ENCODE results near the gene CADM4.

Gene CADM4

DNA sequence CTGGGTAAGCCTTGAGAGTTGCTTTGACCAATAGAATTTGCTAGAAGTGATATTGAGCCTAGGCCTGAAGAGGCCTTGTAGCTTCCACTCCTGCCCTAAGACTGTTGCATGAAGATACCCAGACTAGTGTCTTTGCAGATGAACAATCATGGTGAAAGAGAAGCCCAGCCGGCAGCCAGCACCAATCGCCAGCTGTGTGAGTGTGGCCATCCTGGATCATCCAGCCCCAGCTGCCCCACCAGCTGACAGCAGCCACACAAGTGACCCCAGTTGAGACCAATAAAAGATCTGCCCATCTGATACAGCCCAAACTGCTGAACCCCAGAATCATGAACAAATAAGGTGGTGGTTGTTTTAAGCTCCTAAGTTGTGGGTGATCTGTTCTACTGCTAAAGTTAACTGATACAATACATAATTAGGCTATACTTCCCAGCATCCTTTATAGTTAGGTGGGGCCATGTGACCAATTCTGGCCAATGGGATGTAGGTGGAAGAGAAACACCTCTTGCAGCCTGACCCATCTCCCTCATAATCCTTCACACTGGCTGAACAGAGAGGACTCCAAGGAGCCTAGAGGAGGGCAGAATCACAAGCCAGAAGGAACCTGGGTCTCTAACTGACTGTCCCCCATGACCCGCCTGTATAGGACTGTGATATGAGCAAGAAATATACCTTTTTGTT, 10.9 kb downstream of the CADM4 start:
- no peaks in the 10 kb centered on the region for H3K9me3 ChIP-seq (ENCODE audit: control insufficient read depth, insufficient read depth, low read length)
- peaks cover 9% of the 10 kb centered on the region for H3K4me1 ChIP-seq (ENCODE audit: control insufficient read depth, low read length)
- H3K36me3 ChIP-seq (ENCODE audit: control insufficient read depth, low read length) = no peaks in the 10 kb centered on the region
- TF ChIP-seq, protein P1, sequence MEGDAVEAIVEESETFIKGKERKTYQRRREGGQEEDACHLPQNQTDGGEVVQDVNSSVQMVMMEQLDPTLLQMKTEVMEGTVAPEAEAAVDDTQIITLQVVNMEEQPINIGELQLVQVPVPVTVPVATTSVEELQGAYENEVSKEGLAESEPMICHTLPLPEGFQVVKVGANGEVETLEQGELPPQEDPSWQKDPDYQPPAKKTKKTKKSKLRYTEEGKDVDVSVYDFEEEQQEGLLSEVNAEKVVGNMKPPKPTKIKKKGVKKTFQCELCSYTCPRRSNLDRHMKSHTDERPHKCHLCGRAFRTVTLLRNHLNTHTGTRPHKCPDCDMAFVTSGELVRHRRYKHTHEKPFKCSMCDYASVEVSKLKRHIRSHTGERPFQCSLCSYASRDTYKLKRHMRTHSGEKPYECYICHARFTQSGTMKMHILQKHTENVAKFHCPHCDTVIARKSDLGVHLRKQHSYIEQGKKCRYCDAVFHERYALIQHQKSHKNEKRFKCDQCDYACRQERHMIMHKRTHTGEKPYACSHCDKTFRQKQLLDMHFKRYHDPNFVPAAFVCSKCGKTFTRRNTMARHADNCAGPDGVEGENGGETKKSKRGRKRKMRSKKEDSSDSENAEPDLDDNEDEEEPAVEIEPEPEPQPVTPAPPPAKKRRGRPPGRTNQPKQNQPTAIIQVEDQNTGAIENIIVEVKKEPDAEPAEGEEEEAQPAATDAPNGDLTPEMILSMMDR (IDR thresholded peaks at IDR 0.05; ENCODE audit: low read depth, low read length, poor library complexity, severe bottlenecking) = no peak
- no peak for TF ChIP-seq EZH2phosphoT487 (IDR thresholded peaks at IDR 0.05; ENCODE audit: borderline replicate concordance, low read length)
- no peaks in the 10 kb centered on the region for H4K20me1 ChIP-seq (ENCODE audit: control insufficient read depth, insufficient read depth, low read depth, low read length)
- no peak overlapping the region for H3K4me3 ChIP-seq (ENCODE audit: low read length)
- no peak overlapping the region for H3K27ac ChIP-seq (ENCODE audit: low read depth, low read length)
- no peaks in the 10 kb centered on the region for H3F3A ChIP-seq (ENCODE audit: control insufficient read depth, insufficient read depth)
- H3K27me3 ChIP-seq (ENCODE audit: control insufficient read depth, low read length) = no peaks in the 10 kb centered on the region
- H3K79me2 ChIP-seq (ENCODE audit: control insufficient read depth, low read length) = no peaks in the 10 kb centered on the region
- no peak overlapping the region for H3K4me2 ChIP-seq (ENCODE audit: low read length)
- H3K9me2 ChIP-seq (replicated peaks; ENCODE audit: control insufficient read depth, low read length) = no peaks in the 10 kb centered on the region

DNA sequence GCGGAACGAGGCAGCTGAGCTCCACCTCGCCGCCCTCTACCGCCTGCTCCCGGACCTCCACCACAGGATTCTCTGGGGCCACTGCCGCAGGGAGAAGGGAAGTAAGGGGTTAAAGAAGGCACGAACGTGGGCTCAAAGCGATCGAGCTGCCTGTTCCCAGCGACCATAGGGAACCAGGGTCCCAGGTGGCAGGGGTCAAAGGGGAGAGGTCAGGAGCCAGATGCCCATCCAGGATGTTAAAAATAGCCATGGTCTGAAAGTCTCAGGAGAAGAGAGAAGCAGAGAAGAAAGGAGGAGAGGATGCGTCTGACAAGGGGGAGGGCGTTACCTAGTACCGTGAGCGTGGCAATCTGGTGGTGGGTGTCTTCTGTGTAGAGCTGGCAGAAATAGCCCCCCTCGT, 12.8 kb downstream of the CADM4 start:
- Histone ChIP-seq H4K20me1 (ENCODE audit: control insufficient read depth, insufficient read depth, low read depth, low read length) (no peaks in the 10 kb centered on the region), H3K9me3 (ENCODE audit: control insufficient read depth, insufficient read depth, low read length) (no peaks in the 10 kb centered on the region), H3K79me2 (ENCODE audit: control insufficient read depth, low read length) (no peaks in the 10 kb centered on the region), H3K4me1 (ENCODE audit: control insufficient read depth, low read length) (peaks cover 9% of the 10 kb centered on the region), H3K4me3 (ENCODE audit: low read length) (no peak overlapping the region), H3F3A (ENCODE audit: control insufficient read depth, insufficient read depth) (0 out of 2 replicates have a peak, but pooled peaks cover under 1% of the 10 kb centered on the region), H3K27me3 (ENCODE audit: control insufficient read depth, low read length) (no peaks in the 10 kb centered on the region), H3K4me2 (ENCODE audit: low read length) (no peak overlapping the region), H3K9me2 (replicated peaks; ENCODE audit: control insufficient read depth, low read length) (no peaks in the 10 kb centered on the region), H3K36me3 (ENCODE audit: control insufficient read depth, low read length) (no peaks in the 10 kb centered on the region), H3K27ac (ENCODE audit: low read depth, low read length) (no peak overlapping the region)
- TF ChIP-seq, protein P1 (IDR thresholded peaks at IDR 0.05; ENCODE audit: low read depth, low read length, poor library complexity, severe bottlenecking) = no peak
- TF ChIP-seq EZH2phosphoT487 (IDR thresholded peaks at IDR 0.05; ENCODE audit: borderline replicate concordance, low read length) = no peak

DNA sequence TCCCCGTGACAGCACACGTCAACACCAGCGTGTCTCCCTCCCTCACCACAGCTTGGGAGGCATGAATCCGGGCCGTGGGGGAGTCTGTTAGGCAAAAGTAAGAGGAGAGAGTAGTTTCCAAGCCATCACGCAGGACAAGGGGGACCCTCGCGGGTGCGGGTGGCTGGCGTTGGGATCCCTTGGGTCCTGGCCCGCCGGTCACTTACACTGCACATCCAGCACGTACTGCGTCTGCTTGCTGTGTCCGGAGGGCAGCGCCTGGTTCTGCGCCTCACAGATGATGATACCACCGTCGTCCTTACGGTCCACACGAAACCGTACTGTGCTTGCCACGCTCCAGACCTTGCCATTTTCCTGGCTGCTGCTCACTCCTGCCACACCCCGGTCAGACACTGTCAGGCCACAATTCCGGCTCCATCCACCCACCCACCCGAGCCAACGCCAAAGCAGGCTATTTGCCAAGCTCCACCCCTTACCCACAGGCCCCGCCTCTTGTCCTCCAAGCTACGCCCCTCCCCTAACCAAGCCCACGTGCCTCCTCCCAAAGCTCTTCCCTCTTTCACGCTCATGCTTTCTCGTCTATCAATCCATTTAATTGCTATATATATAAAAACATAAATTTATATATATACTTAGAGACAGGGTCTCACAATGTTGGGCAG, 13.6 kb downstream of the CADM4 start:
- Histone ChIP-seq H4K20me1 (ENCODE audit: control insufficient read depth, insufficient read depth, low read depth, low read length) (no peaks in the 10 kb centered on the region), H3K9me3 (ENCODE audit: control insufficient read depth, insufficient read depth, low read length) (no peaks in the 10 kb centered on the region), H3K4me2 (ENCODE audit: low read length) (no peak overlapping the region), H3K4me3 (ENCODE audit: low read length) (no peak overlapping the region), H3K27ac (ENCODE audit: low read depth, low read length) (no peak overlapping the region), H3K36me3 (ENCODE audit: control insufficient read depth, low read length) (no peaks in the 10 kb centered on the region), H3K4me1 (ENCODE audit: control insufficient read depth, low read length) (peaks cover 9% of the 10 kb centered on the region), H3K27me3 (ENCODE audit: control insufficient read depth, low read length) (no peaks in the 10 kb centered on the region), H3K79me2 (ENCODE audit: control insufficient read depth, low read length) (no peaks in the 10 kb centered on the region; the same call in 1 of the 2 replicates), H3K9me2 (replicated peaks; ENCODE audit: control insufficient read depth, low read length) (no peaks in the 10 kb centered on the region), H3F3A (ENCODE audit: control insufficient read depth, insufficient read depth) (peaks cover 5% of the 10 kb centered on the region; the same call in 1 of the 2 replicates)
- TF ChIP-seq, protein P1 (IDR thresholded peaks at IDR 0.05; ENCODE audit: low read depth, low read length, poor library complexity, severe bottlenecking) = no peak
- TF ChIP-seq EZH2phosphoT487 (IDR thresholded peaks at IDR 0.05; ENCODE audit: borderline replicate concordance, low read length) = no peak
